HTERT RPE-1 (cell line): ENCODE measurements around the gene GH1.
"Not testable (repeated sequence)": the region's sequence is repeated elsewhere in the genome, so short reads cannot be mapped to it uniquely, and the experiment has no call there.

Source experiments
- in situ Hi-C: fragments of 300-500 bp; cut with MboI; formaldehyde crosslinking; loops from 4 replicates; pipeline ENCODE4 v1.14.3; 2020; ENCODE audit warnings: low sequenced_read_pairs

The GH1 gene

GRCh38 chr17:63898899-63899798, 19.5 kb downstream of the GH1 start:
- in situ Hi-C loops: not testable (repeated sequence)

DNA sequence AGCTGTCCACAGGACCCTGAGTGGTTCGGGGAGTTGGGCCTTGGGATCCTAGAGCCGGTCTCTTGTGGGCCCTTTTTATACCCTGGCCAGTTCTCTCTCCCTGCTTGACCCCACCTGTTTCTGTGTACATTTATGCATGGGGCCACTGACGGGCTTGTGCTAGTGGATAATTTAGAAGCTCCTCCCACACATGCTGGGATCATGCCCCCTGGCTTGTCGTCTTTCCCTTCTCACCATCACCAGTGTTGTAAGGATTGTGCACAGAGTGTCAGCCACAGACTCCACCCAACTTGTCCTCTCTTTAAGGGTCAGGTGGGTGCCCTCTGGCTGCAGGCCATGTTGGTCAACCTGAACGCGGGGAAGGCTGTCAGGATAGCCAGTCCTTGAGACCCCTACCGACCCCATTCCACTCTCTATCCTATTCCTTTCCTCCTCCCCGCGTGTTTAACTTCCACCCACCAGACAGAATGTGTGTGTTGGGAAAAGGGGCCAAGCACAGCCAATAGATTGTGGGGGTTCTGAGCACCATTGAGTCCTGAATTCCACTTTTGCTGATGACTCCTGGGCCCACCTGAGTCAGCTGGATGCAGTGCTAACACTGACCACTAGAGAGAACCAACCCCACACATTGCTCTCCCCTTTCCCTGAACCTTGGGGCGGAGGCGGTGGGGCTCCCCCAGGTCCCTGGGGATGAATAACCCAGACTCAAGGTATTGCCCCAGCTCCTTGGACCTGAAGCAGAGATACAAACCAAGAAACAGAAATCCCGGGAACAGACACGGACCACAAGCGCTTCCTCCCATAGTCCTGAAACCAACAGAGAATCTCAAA, 21.9 kb downstream of the GH1 start, which contains the start of gene CSH1:
CSH1 (minus strand) TSS at position 51 of the 831 bp plus-strand sequence. CDS start 63 bp downstream, outside the sequence.
- in situ Hi-C loops: not testable (repeated sequence)

DNA sequence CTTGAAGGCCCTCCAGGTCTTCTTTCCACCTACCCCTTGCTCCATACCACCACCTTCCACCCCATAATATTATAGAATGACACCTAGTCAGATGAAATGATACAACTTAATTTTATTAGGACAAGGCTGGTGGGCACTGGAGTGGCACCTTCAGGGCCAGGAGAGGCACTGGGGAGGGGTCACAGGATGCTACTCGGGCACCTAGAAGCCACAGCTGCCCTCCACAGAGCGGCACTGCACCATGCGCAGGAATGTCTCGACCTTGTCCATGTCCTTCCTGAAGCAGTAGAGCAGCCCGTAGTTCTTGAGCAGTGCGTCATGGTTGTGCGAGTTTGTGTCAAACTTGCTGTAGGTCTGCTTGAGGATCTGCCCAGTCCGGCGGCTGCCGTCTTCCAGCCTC, 23.8 kb downstream of the GH1 start:
- in situ Hi-C loops: not testable (repeated sequence)

DNA sequence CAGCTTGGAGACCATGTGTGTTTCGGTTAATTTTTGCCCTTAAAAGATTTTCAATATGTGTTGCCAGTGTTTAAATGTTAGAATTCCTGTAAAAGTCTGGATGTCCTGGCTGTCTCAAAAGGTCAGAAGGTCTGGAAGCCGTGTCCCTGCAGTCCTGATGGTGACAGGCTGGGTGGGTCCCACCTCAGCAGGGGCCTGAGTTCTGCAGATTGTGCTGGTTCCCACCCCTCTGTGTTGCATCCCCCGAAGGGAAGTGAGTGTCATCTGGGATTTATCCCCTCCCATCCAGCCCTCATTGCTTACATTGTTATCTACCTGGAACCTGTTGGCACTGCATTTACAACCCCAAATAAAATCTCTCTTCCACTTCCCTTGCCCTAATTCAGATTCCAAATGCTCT, 24.6 kb downstream of the GH1 start:
- in situ Hi-C loops: not testable (repeated sequence)

- in situ Hi-C loops: not testable (repeated sequence)
These were observed 26.2 kb downstream of the GH1 start for GRCh38 chr17:63892316-63893037.

GRCh38 chr17:63889026-63889848, 29.4 kb downstream of the GH1 start:
- in situ Hi-C loops: not testable (repeated sequence)

DNA sequence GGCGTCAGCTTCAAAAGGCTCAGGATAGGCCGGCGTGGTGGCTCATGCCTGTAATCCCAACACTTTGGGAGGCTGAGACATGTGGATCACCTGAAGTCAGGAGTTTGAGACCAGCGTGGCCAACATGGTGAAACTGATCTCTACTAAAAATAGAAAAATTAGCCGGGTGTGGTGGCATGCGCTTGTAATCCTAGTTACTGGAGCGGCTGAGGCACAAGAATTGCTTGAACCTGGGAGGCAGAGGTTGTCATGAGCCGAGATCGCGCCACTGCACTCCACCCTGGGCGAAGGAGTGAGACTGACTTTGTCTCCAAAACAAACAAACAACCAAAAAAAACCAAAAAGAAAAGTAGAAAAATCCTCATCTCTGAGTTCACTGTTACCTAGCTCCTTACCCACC, 33.5 kb downstream of the GH1 start:
- in situ Hi-C loops: not testable (repeated sequence)

- in situ Hi-C loops: not testable (repeated sequence)
These were observed 36.0 kb downstream of the GH1 start for GRCh38 chr17:63882626-63883126.

DNA sequence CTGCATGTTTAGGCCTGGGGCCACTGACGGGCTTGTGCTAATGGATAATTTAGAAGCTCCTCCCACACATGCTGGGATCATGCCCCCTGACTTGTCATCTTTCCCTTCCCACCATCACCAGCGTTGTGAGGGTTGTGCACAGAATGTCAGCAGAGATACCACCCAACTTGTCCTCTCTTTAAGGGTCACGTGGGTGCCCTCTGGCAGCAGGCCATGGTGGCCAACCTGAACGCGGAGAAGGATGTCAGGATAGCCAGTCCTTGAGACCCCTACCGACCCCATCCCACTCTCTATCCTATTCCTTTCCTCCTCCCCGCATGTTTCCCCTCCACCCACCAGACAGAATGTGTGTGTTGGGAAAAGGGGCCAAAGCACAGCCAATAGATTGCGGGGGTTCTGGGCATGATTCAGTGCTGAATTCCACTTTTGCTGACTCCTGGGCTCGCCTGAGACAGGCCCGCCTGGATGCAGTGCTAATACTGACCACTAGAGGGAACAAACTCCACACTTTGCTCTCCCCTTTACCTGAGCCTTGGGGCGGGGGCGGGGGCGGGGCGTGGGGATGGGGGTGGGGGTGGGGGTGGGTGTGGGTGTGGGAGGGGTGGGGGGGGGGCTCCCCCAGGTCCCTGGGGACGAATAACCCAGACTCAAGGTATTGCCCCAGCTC, 36.6 kb downstream of the GH1 start, which contains the start of gene GH2:
GH2 (minus strand) TSS at position 10 of the 667 bp plus-strand sequence. CDS start 143 bp downstream, outside the sequence.
- in situ Hi-C loops: no loop called here

DNA sequence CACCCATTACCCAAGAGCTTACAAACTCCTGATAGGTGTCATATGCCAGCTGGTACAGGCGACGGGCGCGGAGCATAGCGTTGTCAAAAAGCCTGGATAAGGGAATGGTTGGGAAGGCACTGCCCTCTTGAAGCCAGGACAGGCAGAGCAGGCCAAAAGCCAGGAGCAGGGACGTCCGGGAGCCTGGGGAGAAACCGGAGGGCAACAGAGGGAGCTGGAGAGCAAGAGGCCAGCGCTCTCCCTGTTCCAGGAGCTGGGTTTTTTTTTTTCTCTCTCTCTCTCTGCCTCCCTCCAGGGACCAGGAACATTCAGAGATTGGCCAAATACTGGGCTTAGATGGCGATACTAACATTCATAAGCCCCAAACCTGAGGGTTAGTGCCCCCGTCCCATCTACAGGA, 37.3 kb downstream of the GH1 start:
- in situ Hi-C loops: not testable (repeated sequence)

- in situ Hi-C loops: no loop called here
These were observed 37.9 kb downstream of the GH1 start for GRCh38 chr17:63880706-63881105.

DNA sequence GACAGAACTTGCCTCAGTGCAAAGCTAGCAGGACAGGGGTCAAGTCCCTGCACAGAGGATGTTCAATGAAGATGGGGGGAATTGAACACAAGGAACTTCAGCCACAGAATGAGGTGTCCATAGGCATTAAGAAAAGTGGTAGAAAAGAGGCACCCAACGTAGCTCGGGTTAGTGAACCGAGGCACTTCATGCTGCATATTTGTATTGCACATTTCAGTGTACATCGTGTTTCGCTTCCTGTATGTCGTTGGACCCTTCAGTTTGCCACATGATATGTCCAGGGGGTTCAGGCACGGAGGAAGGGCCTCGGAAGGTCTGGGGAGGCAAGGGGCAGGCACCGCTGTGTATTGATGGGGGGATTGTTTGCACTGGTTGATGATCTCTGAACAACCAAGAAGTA, 40.2 kb downstream of the GH1 start:
- in situ Hi-C loops: not testable (repeated sequence)

DNA sequence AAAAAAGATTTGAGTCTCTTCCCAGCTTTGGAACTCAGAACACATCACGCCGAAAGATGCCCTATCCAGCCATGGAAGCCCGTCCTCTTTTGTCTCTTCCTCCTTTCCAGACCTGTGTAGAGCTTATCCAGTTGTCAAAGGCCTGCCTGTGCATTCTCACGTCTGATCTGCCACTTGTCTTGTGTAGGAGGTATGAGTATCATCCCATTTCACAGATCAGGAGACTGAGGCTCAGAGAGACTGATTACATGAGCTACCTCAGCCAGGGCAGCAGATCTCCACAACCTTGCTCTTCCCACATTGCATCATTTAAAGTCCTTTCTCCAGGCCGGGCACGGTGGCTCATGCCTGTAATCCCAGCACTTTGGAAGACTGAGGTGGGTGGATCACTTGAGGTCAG, 43.9 kb downstream of the GH1 start:
- in situ Hi-C loops: not testable (repeated sequence)

GRCh38 chr17:63874061-63874626, 44.5 kb downstream of the GH1 start:
- in situ Hi-C loops: not testable (repeated sequence)

DNA sequence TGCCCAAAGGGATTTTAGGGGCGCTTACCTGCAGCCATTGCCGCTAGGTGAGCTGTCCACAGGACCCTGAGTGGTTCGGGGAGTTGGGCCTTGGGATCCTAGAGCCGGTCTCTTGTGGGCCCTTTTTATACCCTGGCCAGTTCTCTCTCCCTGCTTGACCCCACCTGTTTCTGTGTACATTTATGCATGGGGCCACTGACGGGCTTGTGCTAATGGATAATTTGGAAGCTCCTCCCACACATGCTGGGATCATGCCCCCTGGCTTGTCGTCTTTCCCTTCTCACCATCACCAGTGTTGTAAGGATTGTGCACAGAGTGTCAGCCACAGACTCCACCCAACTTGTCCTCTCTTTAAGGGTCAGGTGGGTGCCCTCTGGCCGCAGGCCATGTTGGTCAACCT, 45.1 kb downstream of the GH1 start, which contains the start of gene CSH2:
CSH2 (minus strand) TSS at position 101 of the 400 bp plus-strand sequence; CDS start at position 38, 63 bp downstream.
- in situ Hi-C loops: not testable (repeated sequence)

- in situ Hi-C loops: not testable (repeated sequence)
These were observed 46.8 kb downstream of the GH1 start for GRCh38 chr17:63871646-63872365.

DNA sequence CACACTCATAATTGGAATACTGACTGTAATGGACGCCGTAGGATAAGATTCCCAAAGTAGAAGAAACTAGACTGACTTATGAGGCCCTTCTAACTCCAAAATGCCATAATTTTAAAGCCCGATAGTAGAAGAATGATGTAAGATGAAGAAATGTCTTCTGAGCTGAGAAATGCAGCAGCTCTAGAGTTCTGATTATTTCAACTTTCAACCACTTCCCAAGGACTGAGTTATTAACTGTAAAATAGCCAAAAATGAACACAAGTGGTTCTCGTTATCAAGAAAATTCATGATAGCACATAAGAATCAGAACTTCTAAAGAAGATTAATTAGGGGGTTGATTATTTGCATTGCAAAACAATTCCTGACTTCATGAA, 48.4 kb downstream of the GH1 start:
- in situ Hi-C loops: not testable (repeated sequence)
